Heart left ventricle (tissue), 13 donors: ENCODE results near the gene FOXO1.

ENCODE experiments used
- CTCF ChIP-seq, 12 donors: fragments of 200-600 bp; sonication (generic) in 4 of 12; IDR thresholded peaks; one replicate each; pipeline versions ENCODE4 v1.5.0 to v1.8.0; 2018 to 2022; ENCODE audit warnings: antibody characterized with exemption in 12 of 12, mild to moderate bottlenecking in 5 of 12
- POLR2A ChIP-seq, 2 donors: fragments of 450-650 bp; IDR thresholded peaks; one replicate each; pipeline ENCODE4 v1.6.1; 2017; ENCODE audit warnings: antibody characterized with exemption in 2 of 2, mild to moderate bottlenecking in 2 of 2, moderate library complexity in 2 of 2
- donor health status: ischemic (EF 13 %, LVEDD 7.1; RV severe dilation, severe dysfunction).
- donor health status: DM: no; HTN: yes; CAD: no.
- donor health status: DM: no; HTN: no; CAD: no.
- donor health status: ischemic (EF 25% LVEDD 6.9; RV normal size, moderate dysfunction).
- donor health status: ischemic (EF 25% LVEDD 5.7; RV mildly dilated, moderate dysfunction).
- donor health status: ischemic (EF 35%, LVEDD 5.7; RV mildly dilated, moderate dysfunction).
- donor health status: nonischemic (EF 11% LVEDD 7.7; RV severe dilation, severe dysfunction).
- donor health status: DM: yes; HTN: yes; CAD: no.
- donor health status: PGD.
- donor health status: ischemic (EF 29% LVEDD 5.4; RV normal size, mild dysfunction).
- donor health status: nonischemic (EF 23%, LVEDD 6.1; RV moderate dilation, normal function).

DNA sequence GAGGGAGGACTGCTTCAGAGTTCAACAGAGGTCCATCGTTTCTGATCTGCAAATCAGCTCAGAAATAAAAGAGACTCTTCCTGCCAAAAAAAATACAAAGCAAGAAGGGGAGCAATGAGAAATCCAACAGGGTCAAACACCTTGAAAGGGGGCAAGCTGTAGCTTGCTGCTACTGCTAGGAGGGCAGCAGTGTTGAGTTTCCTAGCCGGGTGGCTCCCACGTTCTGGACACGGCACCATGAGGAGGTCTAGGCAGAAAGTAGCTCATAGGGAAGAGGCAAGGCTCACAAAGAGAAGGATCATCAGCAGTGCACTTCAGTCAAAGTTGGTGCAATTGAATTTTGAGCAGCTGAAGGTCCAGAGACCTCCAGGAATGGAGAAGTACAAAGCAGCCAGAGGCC lies 75.3 kb downstream of the FOXO1 start:
- TF ChIP-seq CTCF (IDR thresholded peaks at IDR 0.05) (no peak), POLR2A (IDR thresholded peaks at IDR 0.05) (no peak)
